ENCODE results near the gene SUB1.
"Not testable (repeated sequence)": the region's sequence is repeated elsewhere in the genome, so short reads cannot be mapped to it uniquely, and the experiment has no call there.

SUB1 gene

GRCh38 chr5:32545102-32545800 is 40.1 kb upstream of the SUB1 start:
- no peaks in the 10 kb centered on the region for H3K27me3 ChIP-seq (ENCODE audit: insufficient read depth, low read depth)
- no peak overlapping the region for H3K4me3 ChIP-seq (IDR thresholded peaks at IDR 0.05; ENCODE audit: insufficient read depth, low read depth, low read length)
- no peak for TF ChIP-seq CTCF (conservative IDR thresholded peaks at IDR 0.05; ENCODE audit: low read depth, low read length)
- H3K9ac ChIP-seq = peak overlapping the region; percentile 31; the same call in 1 of the 2 replicates
- H3K36me3 ChIP-seq (ENCODE audit: insufficient read depth) = no peaks in the 10 kb centered on the region
- H2AFZ ChIP-seq (ENCODE audit: low read depth) = peak overlapping the region; percentile 51; the same call in 1 of the 2 replicates
- peaks cover 84% of the 10 kb centered on the region for H3K4me1 ChIP-seq (ENCODE audit: low read depth, poor library complexity, severe bottlenecking)
- peaks cover 29% of the 10 kb centered on the region for H3K79me2 ChIP-seq (ENCODE audit: insufficient read depth, low read depth)
- H4K20me1 ChIP-seq (ENCODE audit: insufficient read depth) = no peaks in the 10 kb centered on the region
- H3K4me2 ChIP-seq = peak overlapping the region; percentile 78
- H3K27ac ChIP-seq = peak overlapping the region; percentile 88

DNA sequence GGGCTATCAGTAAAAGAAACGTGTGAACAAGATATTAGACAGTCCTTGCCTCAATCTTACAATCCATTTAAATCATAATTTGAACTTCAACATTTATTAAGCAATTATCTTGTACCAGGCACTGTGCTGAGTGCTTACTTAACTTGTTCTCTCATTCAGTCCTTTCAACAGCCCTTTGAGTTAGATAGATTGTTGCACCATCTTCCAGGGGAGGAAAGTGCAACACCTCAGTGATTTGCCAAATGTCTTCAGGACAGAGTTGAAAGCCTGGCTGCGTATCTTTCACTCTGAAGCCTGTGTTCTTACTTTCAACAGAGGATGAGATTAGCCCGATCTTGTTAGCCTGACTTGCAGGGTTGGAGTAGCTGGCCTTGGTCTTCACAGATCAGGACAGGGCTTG is 34.2 kb upstream of the SUB1 start:
- TF ChIP-seq CTCF (conservative IDR thresholded peaks at IDR 0.05; ENCODE audit: low read depth, low read length) = no peak
- Histone ChIP-seq H3K4me3 (IDR thresholded peaks at IDR 0.05; ENCODE audit: insufficient read depth, low read depth, low read length) (no peak overlapping the region), H3K4me1 (ENCODE audit: low read depth, poor library complexity, severe bottlenecking) (peaks cover 27% of the 10 kb centered on the region), H3K36me3 (ENCODE audit: insufficient read depth) (no peaks in the 10 kb centered on the region; the same call in 1 of the 2 replicates), H3K27me3 (ENCODE audit: insufficient read depth, low read depth) (no peaks in the 10 kb centered on the region), H3K9ac (no peak overlapping the region), H4K20me1 (ENCODE audit: insufficient read depth) (no peaks in the 10 kb centered on the region), H3K79me2 (ENCODE audit: insufficient read depth, low read depth) (peaks cover 10% of the 10 kb centered on the region), H3K27ac (no peak overlapping the region), H3K4me2 (no peak overlapping the region), H2AFZ (ENCODE audit: low read depth) (no peak overlapping the region)

- Histone ChIP-seq H4K20me1 (ENCODE audit: insufficient read depth) (no peaks in the 10 kb centered on the region), H3K79me2 (ENCODE audit: insufficient read depth, low read depth) (peaks cover 3% of the 10 kb centered on the region; the same call in 1 of the 2 replicates), H2AFZ (ENCODE audit: low read depth) (no peak overlapping the region), H3K36me3 (ENCODE audit: insufficient read depth) (no peaks in the 10 kb centered on the region; the same call in 1 of the 2 replicates), H3K4me3 (IDR thresholded peaks at IDR 0.05; ENCODE audit: insufficient read depth, low read depth, low read length) (no peak overlapping the region), H3K4me2 (no peak overlapping the region), H3K27me3 (ENCODE audit: insufficient read depth, low read depth) (no peaks in the 10 kb centered on the region), H3K27ac (no peak overlapping the region), H3K9ac (no peak overlapping the region), H3K4me1 (ENCODE audit: low read depth, poor library complexity, severe bottlenecking) (peaks cover 20% of the 10 kb centered on the region)
- TF ChIP-seq CTCF (conservative IDR thresholded peaks at IDR 0.05; ENCODE audit: low read depth, low read length) = no peak
Observed at GRCh38 chr5:32551865-32552264, 33.5 kb upstream of the SUB1 start.

- peaks cover 14% of the 10 kb centered on the region for H3K4me1 ChIP-seq (ENCODE audit: low read depth, poor library complexity, severe bottlenecking)
- H3K4me2 ChIP-seq; H4K20me1 ChIP-seq (ENCODE audit: insufficient read depth); H3K36me3 ChIP-seq (ENCODE audit: insufficient read depth); H3K27me3 ChIP-seq (ENCODE audit: insufficient read depth, low read depth); H3K27ac ChIP-seq; H2AFZ ChIP-seq (ENCODE audit: low read depth); H3K4me3 ChIP-seq (IDR thresholded peaks at IDR 0.05; ENCODE audit: insufficient read depth, low read depth, low read length); H3K79me2 ChIP-seq (ENCODE audit: insufficient read depth, low read depth); H3K9ac ChIP-seq: not testable (repeated sequence)
Observed at GRCh38 chr5:32552491-32552890, 32.9 kb upstream of the SUB1 start.

- H3K27ac ChIP-seq = no peak overlapping the region
- no peaks in the 10 kb centered on the region; the same call in 1 of the 2 replicates for H3K36me3 ChIP-seq (ENCODE audit: insufficient read depth)
- no peak overlapping the region for H3K4me3 ChIP-seq (IDR thresholded peaks at IDR 0.05; ENCODE audit: insufficient read depth, low read depth, low read length)
- TF ChIP-seq CTCF (conservative IDR thresholded peaks at IDR 0.05; ENCODE audit: low read depth, low read length) = no peak
- H3K9ac ChIP-seq = no peak overlapping the region
- H3K4me2 ChIP-seq = no peak overlapping the region
- H3K27me3 ChIP-seq (ENCODE audit: insufficient read depth, low read depth) = no peaks in the 10 kb centered on the region
- H3K79me2 ChIP-seq (ENCODE audit: insufficient read depth, low read depth) = no peaks in the 10 kb centered on the region; the same call in 1 of the 2 replicates
- peaks cover 10% of the 10 kb centered on the region for H3K4me1 ChIP-seq (ENCODE audit: low read depth, poor library complexity, severe bottlenecking)
- H2AFZ ChIP-seq (ENCODE audit: low read depth) = no peak overlapping the region
- no peaks in the 10 kb centered on the region for H4K20me1 ChIP-seq (ENCODE audit: insufficient read depth)
Observed at GRCh38 chr5:32552936-32553335, 32.4 kb upstream of the SUB1 start.

DNA sequence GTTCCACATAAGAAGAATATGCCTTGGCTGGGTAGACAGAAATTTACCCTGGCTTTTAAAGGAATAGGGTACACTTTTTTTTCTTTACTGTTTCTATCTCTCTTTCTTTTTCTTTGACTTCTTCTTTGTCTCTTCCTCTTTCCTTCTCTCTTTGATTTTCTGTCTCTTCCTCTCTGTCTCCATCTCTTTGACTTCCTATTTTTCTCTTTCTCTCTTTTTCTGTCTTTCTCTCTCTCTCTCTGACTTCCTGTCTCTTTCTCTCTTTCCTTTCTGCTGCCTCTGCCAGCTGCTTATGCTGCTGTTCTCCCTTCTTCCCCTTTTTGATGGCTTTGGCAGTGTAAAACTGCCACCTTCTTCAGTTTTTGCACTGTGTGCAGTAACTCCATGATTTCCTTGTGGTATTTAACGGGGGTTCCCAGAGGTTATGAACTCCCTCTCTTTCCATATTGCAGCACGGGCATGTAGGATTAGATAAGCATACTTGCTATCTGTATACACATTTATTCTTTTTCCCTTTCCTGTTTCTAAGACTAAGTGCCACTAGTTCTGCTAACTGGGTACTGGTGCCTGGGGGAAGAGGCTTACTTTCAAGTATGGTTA is 31.1 kb upstream of the SUB1 start:
- not testable (repeated sequence) for H4K20me1 ChIP-seq (ENCODE audit: insufficient read depth); H3K36me3 ChIP-seq (ENCODE audit: insufficient read depth); H3K9ac ChIP-seq; H3K27me3 ChIP-seq (ENCODE audit: insufficient read depth, low read depth); H3K27ac ChIP-seq; H2AFZ ChIP-seq (ENCODE audit: low read depth); H3K4me3 ChIP-seq (IDR thresholded peaks at IDR 0.05; ENCODE audit: insufficient read depth, low read depth, low read length); H3K4me2 ChIP-seq; H3K4me1 ChIP-seq (ENCODE audit: low read depth, poor library complexity, severe bottlenecking); H3K79me2 ChIP-seq (ENCODE audit: insufficient read depth, low read depth)

- H3K27ac ChIP-seq; H4K20me1 ChIP-seq (ENCODE audit: insufficient read depth); H3K36me3 ChIP-seq (ENCODE audit: insufficient read depth); H3K27me3 ChIP-seq (ENCODE audit: insufficient read depth, low read depth); H3K9ac ChIP-seq; H3K4me3 ChIP-seq (IDR thresholded peaks at IDR 0.05; ENCODE audit: insufficient read depth, low read depth, low read length); H3K4me2 ChIP-seq; H3K4me1 ChIP-seq (ENCODE audit: low read depth, poor library complexity, severe bottlenecking); H3K79me2 ChIP-seq (ENCODE audit: insufficient read depth, low read depth); H2AFZ ChIP-seq (ENCODE audit: low read depth): not testable (repeated sequence)
Observed at GRCh38 chr5:32556543-32556942, 28.8 kb upstream of the SUB1 start.
